Choroid plexus epithelial cell (primary cell): ENCODE measurements around the gene TMEM204.

Experiments used
- DNase-seq: peaks from one replicate; pipeline ENCODE4 v3.0.0-alpha.2; 2010; ENCODE audit warnings: low read depth
- H3K4me3 ChIP-seq: 2 replicates; pipeline ENCODE4 v1.5.1; 2011; ENCODE audit warnings: low read depth, mild to moderate bottlenecking, control low read depth, low read length, moderate library complexity
- TF ChIP-seq, protein P1 (sequence below): conservative IDR thresholded peaks from 2 replicates; pipeline ENCODE4 v1.5.1; 2011; ENCODE audit warnings: low read depth, mild to moderate bottlenecking, control low read depth, inconsistent platforms, low read length, moderate library complexity

TMEM204 gene

DNA sequence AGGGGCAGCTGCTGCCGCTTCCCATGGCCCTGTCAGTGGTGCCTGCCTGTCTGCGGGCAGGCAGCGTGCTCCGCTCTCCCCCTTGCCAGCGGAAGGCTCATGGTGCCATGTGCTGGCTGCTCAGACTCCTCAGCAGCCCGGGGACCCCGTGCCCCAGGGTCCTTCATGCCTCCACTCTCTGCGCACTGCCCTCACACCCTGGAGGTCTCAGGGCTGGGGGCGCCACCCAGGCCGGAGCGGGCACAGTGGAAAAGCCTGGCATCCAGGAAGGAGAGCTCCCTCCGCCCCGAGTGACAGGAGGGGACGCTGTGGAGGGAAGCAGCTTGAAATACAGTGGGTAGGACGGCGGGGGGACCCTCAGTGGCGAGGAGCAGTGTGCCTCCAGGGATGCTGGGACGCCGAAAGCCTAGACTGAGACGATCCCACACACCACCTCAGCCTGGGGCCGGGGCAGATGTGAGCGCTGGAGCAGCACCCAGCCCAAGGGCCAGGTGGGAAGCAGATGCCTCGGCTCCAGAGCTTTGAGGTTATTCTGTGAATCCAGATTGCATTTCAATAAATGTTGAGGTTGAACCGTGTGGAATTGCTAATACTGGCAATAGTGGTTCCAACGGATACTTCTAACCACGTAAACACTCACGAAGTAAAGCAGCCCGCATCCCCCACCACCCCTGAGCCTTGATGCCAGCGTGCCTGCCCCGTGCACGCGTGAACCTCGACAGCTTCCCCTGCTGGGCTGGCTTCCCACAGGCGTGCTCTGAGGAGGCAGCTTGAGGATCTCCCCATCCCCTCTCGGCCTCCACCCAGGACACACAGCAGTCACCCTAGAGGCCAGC lies 6.5 kb downstream of the TMEM204 start:
- DNase-seq = no peak
- no peak overlapping the region for H3K4me3 ChIP-seq
- TF ChIP-seq, protein P1, sequence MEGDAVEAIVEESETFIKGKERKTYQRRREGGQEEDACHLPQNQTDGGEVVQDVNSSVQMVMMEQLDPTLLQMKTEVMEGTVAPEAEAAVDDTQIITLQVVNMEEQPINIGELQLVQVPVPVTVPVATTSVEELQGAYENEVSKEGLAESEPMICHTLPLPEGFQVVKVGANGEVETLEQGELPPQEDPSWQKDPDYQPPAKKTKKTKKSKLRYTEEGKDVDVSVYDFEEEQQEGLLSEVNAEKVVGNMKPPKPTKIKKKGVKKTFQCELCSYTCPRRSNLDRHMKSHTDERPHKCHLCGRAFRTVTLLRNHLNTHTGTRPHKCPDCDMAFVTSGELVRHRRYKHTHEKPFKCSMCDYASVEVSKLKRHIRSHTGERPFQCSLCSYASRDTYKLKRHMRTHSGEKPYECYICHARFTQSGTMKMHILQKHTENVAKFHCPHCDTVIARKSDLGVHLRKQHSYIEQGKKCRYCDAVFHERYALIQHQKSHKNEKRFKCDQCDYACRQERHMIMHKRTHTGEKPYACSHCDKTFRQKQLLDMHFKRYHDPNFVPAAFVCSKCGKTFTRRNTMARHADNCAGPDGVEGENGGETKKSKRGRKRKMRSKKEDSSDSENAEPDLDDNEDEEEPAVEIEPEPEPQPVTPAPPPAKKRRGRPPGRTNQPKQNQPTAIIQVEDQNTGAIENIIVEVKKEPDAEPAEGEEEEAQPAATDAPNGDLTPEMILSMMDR = no peak

DNA sequence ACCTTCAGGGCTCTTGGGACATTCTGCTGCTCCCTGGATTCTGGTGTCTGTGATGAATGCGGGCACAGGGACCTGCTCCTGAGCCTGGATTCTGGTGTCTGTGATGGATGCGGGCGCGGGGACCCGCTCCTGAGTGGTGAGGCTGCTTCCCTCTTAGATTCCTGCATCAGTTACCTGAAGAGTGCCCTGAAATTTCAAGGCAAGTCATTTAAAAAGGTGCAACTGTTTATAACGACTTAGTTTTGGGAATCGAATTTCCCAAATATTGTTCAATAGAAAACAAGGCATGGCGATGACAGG lies 7.0 kb downstream of the TMEM204 start:
- H3K4me3 ChIP-seq = no peak overlapping the region
- TF ChIP-seq, protein P1 = no peak
- DNase-seq = no peak

DNA sequence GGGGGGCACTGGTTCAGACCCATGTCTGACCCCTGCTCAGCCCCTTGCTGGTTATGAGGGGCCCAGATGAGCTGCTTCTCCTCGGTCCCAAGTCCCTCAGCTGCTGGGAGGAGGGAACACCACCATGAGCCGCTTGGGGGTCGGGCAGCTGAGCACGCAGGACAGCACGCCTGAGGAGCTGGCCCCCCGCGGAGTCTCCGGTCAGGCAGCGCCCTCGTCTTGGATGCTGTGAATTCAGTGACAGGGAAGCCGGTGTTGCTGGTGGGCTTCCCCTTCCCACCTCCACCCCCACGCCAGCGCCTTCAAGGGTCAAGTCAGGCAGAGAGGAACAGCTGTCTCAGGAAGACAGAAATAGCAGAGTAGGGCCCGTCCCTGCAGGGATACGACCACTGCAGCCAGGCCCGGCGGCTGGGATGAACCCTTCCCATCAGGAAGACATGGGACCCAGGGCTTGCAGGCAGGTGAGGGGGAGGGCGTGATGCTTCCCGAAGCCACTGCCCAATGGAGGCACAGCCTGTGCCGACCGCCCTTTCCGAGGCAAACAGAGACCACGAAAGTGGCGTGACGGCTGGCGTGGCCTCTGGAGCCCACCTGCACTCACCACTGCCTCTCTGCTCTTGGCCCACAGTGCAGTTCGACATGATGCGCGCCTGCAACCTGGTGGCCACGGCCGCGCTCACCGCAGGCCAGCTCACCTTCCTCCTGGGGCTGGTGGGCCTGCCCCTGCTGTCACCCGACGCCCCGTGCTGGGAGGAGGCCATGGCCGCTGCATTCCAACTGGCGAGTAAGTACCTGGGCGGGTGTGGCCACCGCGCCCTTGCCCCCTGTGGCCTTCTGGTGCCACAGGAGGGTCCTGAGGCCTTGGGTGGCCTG lies 8.1 kb downstream of the TMEM204 start:
- no peak for DNase-seq
- TF ChIP-seq, protein P1 = no peak

DNA sequence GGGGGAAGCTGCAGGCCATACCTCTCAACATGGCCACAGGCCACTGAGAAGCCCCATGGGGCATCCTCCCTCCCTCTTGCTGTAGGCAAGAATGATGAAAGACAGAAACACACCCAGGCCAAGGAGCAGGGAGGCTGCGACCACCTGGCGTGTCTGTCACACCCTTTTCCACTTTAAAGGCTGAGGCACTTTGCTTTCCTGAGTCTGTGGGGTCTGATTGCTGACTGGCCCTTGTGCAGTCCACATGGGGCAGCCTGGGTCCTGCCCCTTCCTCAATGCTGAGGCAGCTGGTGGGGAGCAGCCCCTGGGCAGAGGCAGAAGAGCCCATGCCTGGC lies 8.7 kb downstream of the TMEM204 start:
- no peak overlapping the region for H3K4me3 ChIP-seq
- DNase-seq = no peak
- TF ChIP-seq, protein P1 = no peak

More for the DNA sequence above, 8.1 kb downstream of the TMEM204 start:
- no peak overlapping the region for H3K4me3 ChIP-seq

DNA sequence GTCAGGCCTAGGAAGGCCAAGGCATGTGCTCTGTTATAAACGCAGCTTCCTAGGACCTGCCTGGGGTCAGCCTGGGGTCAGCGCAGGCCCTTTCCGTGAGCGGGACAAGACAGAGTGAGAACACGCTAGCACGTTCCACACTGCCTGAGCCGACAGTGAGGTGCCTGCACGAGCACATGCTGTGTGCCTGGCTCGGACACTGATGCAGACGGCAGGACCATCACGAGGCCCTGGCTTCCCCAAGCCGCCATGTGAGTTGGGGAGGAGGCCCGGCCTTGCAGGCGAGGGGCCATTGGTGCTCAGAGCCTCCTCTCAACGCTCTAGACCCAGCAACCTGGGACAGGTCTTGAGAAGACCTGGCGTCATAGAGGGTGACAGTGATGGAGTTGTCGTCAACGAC lies 9.1 kb downstream of the TMEM204 start:
- TF ChIP-seq, protein P1 = no peak
- DNase-seq = no peak

DNA sequence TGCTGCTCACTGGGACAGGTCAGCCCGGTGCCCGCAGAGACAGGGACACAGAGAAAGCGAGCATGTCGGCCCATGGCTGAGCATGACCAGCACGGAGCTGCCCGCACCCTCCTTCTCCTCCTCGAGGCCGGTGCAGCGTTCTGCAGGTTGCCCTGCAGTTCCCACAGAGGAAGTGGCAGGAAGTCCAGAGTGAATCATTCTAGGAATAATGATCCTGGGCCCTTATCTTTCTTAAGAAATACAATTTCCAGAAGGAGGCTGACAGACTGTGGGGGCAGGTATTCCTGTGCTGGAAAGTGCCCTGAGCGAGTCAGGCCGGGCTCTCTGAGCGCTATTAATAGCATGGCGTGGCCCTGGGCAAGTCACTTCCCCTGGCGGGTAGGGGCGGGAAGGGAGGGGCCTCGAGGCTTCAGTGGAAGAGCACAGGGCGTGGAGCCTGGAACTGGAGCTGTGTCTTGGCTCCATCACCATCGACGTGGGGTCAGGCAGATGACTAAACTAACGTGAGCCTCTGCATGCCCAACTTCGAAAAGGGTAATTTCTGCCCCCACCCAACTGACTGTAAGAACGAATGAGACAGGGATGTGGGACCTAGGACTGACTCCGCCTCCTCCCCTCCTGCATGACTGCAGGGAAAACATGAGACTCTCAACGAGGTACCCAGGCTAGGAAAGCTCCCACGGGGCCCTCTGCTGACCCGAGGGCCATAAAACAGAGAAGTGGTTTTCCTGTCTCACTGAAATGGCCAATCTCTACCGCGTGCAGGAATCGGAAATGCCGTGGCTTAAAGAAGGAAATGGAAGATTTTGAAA lies 9.8 kb downstream of the TMEM204 start:
- peak; percentile 77 for DNase-seq
- H3K4me3 ChIP-seq = no peak overlapping the region
- TF ChIP-seq, protein P1 = peak; percentile 12

More for the DNA sequence above, 9.1 kb downstream of the TMEM204 start:
- no peak overlapping the region for H3K4me3 ChIP-seq
